ENCODE data around the gene CREG2.

The CREG2 gene

DNA sequence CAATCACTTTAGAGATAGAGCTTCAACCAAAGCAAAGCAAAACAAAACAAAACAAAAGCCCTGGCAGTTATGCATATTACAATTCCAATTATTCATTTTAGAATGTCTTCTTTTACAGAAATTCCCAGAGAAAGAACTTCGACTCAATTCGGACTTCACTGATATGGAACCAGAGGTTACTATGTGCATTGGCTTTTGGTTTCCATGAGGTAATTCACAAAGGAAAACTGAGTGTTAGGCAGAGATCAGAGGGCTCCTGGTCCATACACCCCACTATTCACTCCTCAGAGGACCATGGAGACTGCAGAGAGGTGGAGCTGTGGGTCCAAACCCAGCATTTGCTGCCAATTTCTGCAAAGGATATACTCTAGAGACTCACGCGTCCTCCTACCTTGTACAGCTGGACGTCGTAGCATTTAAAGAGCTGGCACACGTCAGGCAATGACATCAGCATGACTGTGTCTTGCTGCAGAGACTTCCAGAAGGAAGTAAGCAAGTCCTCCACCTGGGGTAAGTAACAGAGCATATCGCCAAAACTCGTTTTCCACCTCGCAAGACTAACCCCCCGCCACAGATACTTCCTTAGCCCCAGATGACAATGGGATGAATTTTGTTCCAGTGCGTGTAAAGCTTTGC is 31.3 kb upstream of the CREG2 start:
- Mint-ChIP-seq H3K4me1 (ENCODE audit: low read depth) (no peaks in the 10 kb centered on the region), H3K27me3 (no peaks in the 10 kb centered on the region), H3K27ac (no peak overlapping the region)

DNA sequence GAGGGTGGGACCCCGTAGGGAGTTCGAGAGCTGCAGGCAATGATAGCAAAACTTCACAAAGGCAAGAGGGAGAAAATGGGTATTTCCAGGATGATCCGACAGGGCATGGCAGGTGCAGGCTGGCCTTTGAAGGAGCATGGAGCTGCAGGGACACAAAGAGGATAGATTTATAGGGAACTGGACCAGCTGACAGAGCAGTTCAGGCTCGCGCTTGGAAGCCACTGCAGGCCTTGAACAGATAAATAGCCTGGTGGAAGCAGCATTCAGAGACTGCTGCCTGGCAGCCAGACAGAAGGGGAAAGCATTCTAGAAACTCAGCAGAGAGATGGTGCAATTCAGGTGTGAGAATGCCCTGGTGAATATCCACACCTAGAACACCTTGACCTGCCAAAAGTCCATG is 29.3 kb upstream of the CREG2 start:
- Mint-ChIP-seq H3K27me3 (no peaks in the 10 kb centered on the region), H3K4me1 (ENCODE audit: low read depth) (no peaks in the 10 kb centered on the region), H3K36me3 (no peaks in the 10 kb centered on the region), H3K4me3 (no peak overlapping the region), H3K27ac (no peak overlapping the region), H3K9me3 (ENCODE audit: low read depth) (no peaks in the 10 kb centered on the region)

More for the DNA sequence above, 31.3 kb upstream of the CREG2 start:
- no peaks in the 10 kb centered on the region for H3K36me3 Mint-ChIP-seq
- H3K4me3 Mint-ChIP-seq = no peak overlapping the region
- no peaks in the 10 kb centered on the region for H3K9me3 Mint-ChIP-seq (ENCODE audit: low read depth)

DNA sequence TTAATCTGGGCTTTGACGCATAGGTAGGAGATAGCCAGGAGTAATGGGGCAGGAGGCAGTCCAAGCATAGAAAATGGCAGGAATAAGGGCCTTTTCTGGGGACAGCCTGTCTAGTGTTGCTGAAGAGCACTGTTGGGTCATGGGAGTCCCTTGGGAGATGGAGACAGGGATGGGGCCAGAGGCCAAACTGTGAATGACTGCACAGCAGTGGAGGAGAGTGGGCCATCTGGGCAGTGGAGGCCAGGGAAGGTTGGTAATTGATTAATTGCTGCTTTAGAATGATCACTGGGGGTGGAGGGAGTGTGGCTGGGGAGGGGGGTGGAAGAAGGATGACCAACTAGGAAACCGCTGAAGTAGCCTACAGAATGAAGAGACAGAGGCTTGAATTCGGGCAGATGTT is 28.6 kb upstream of the CREG2 start:
- H3K9me3 Mint-ChIP-seq (ENCODE audit: low read depth) = no peaks in the 10 kb centered on the region
- H3K4me3 Mint-ChIP-seq = no peak overlapping the region
- no peaks in the 10 kb centered on the region for H3K27me3 Mint-ChIP-seq
- H3K27ac Mint-ChIP-seq = no peak overlapping the region
- H3K4me1 Mint-ChIP-seq (ENCODE audit: low read depth) = no peaks in the 10 kb centered on the region
- no peaks in the 10 kb centered on the region for H3K36me3 Mint-ChIP-seq

DNA sequence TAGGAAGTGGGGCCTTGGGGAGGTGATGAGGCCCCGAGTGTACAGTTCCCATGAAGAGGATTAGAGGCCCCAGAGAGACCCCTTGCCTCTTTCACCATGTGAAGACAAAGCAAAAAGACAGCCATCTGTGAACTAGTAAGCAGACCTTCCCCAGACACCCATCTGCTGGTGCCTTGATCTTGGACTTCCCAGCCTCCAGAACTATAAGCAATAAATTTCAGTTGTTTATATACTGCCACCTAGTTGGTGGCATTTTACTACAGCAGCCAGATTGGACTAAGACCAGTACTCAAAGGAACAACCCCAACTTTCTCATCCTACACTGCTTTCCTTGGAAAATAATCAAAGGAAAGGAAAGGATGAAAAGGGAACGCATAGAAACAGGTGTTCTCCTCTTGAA is 27.9 kb upstream of the CREG2 start:
- H3K27ac Mint-ChIP-seq = no peak overlapping the region
- no peaks in the 10 kb centered on the region for H3K27me3 Mint-ChIP-seq
- no peaks in the 10 kb centered on the region for H3K36me3 Mint-ChIP-seq
- H3K4me1 Mint-ChIP-seq (ENCODE audit: low read depth) = no peaks in the 10 kb centered on the region
- no peak overlapping the region for H3K4me3 Mint-ChIP-seq
- no peaks in the 10 kb centered on the region for H3K9me3 Mint-ChIP-seq (ENCODE audit: low read depth)

DNA sequence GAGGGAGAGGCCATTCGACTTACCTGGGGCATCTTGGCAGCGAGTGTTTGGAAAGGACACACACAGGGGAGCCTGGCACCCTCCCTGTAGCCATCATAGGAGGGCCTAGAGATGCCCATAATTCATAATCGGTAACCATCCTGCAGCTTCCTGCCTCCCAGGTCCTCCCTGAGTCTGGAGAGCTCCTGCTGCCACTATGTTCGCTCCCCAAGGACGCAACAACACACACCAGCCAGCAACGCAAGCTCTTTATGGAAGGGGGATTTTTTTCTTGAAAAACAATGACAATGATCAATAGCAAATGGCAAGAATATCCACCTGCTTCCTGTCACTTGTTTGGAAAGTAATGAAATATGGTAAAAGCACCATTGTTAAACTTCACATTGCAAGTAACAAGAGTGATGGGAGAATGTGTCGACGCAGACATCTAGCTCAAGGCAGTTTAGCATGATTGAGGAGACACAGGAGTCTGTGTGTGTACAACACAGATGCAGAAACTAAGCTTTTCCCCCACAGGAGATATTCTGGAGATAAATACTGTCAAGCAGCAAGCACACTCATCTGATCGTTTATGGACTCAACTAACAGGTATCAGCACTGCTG is 24.9 kb upstream of the CREG2 start:
- Mint-ChIP-seq H3K27ac (no peak overlapping the region), H3K4me3 (no peak overlapping the region), H3K27me3 (no peaks in the 10 kb centered on the region), H3K4me1 (ENCODE audit: low read depth) (no peaks in the 10 kb centered on the region), H3K36me3 (no peaks in the 10 kb centered on the region), H3K9me3 (ENCODE audit: low read depth) (no peaks in the 10 kb centered on the region)

DNA sequence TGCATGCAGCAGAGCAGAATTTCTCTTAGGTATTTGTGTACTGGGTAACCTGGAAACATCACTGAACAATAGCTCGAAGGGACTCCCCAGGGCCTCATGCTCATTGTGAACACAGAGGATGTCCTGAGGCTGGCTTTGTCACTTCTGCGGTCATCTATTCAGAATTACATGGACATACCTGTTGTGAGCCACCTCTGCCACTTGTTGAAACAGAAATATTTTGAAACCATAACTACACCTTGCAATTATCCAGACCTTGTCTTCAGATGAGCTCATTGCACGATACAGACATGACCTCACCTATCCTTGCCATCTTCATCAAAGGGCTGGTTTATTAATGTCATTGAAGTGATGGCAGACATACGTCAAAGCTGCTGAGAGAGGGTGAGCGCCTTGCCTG is 23.4 kb upstream of the CREG2 start:
- H3K4me1 Mint-ChIP-seq (ENCODE audit: low read depth) = no peaks in the 10 kb centered on the region
- H3K9me3 Mint-ChIP-seq (ENCODE audit: low read depth) = no peaks in the 10 kb centered on the region
- no peak overlapping the region for H3K27ac Mint-ChIP-seq
- H3K4me3 Mint-ChIP-seq = no peak overlapping the region
- H3K36me3 Mint-ChIP-seq = no peaks in the 10 kb centered on the region
- H3K27me3 Mint-ChIP-seq = peaks cover 2% of the 10 kb centered on the region

DNA sequence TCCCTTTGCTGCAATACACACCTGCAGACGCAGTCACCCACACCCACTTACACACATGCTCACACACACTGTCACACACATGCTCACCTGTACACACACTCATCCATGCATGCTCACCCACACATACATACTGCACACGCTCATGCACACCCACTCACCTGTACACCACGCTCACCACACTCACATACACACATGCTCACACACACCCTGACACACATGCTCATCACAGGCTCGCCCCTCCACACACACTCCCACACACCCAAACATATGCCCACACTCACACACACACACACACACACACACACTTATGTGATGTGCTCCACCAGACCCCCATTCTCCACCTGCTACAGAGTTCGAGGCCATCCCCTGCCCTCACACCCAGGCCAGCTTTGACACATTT is 22.8 kb upstream of the CREG2 start:
- Mint-ChIP-seq H3K36me3 (no peaks in the 10 kb centered on the region), H3K27me3 (peaks cover 2% of the 10 kb centered on the region), H3K4me1 (ENCODE audit: low read depth) (no peaks in the 10 kb centered on the region), H3K4me3 (no peak overlapping the region), H3K9me3 (ENCODE audit: low read depth) (no peaks in the 10 kb centered on the region), H3K27ac (no peak overlapping the region)

DNA sequence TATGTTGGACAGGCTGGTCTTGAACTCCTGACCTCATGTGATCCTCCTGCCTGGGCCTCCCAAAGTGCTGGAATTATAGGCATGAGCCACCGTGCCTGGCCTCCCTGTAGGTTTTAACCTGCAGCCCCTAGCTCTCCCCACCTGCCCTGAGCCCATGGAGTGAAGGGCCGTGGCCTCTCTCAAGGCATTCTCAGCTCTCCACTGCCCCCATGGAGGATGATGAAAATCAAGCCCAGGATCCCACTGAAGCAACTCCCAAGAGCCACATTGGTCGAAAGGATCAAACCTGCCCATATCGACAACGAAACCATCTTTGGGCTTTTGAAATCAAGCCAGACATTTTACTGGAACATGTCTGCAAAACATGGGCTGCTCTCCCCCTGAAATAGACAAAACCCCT is 22.4 kb upstream of the CREG2 start:
- Mint-ChIP-seq H3K36me3 (no peaks in the 10 kb centered on the region), H3K27ac (no peak overlapping the region), H3K9me3 (ENCODE audit: low read depth) (no peaks in the 10 kb centered on the region), H3K27me3 (peaks cover 2% of the 10 kb centered on the region), H3K4me1 (ENCODE audit: low read depth) (no peaks in the 10 kb centered on the region), H3K4me3 (no peak overlapping the region)

DNA sequence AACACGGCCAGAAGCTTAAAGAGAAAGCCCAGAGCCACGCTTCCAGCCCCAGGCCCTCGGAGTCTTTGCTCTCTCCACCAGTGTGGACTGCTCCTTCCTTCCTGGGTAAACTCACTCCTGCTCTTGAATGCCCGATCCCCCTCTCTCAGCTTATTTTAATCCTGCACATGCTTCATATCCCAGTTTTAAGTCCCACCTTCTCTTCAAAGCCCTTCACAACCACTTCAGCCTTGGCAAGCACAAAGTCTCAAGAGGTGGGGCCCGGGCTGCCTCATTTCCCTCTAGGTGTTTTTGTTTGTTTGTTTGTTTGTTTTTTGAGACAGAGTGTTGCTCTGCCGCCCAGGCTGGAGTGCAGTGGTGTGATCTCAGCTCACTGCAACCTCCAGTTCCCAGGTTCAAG is 21.6 kb upstream of the CREG2 start:
- H3K27me3 Mint-ChIP-seq = peaks cover 2% of the 10 kb centered on the region
- H3K9me3 Mint-ChIP-seq (ENCODE audit: low read depth) = no peaks in the 10 kb centered on the region
- H3K36me3 Mint-ChIP-seq = no peaks in the 10 kb centered on the region
- no peak overlapping the region for H3K4me3 Mint-ChIP-seq
- H3K27ac Mint-ChIP-seq = no peak overlapping the region
- no peaks in the 10 kb centered on the region for H3K4me1 Mint-ChIP-seq (ENCODE audit: low read depth)

DNA sequence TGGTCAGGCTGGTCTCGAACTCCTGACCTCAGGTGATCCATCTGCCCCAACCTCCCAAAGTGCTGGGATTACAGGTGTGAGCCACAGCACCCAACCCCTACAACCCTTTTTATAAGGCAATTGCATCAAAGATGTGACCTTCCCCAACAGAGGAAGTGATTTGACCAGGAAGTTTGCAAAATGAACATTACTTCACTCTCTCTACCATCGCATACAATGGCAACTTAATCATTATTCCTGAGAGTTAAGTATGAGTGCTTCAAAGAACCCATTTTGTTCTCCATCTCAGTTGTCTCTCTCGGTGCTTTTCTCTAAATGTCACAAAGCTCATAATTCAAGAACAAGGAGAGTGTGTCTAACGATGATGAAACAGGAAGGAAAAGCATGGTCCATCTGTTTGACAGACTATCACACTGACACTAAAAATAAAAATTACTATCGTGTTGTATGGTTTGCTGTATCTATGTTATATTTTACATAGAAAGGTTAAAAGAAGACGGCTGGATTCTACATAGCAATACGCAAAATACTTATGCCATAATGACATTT is 18.1 kb upstream of the CREG2 start:
- Mint-ChIP-seq H3K36me3 (no peaks in the 10 kb centered on the region), H3K4me3 (no peak overlapping the region), H3K9me3 (ENCODE audit: low read depth) (no peaks in the 10 kb centered on the region), H3K27me3 (peaks cover 7% of the 10 kb centered on the region), H3K4me1 (ENCODE audit: low read depth) (no peaks in the 10 kb centered on the region), H3K27ac (no peak overlapping the region)

DNA sequence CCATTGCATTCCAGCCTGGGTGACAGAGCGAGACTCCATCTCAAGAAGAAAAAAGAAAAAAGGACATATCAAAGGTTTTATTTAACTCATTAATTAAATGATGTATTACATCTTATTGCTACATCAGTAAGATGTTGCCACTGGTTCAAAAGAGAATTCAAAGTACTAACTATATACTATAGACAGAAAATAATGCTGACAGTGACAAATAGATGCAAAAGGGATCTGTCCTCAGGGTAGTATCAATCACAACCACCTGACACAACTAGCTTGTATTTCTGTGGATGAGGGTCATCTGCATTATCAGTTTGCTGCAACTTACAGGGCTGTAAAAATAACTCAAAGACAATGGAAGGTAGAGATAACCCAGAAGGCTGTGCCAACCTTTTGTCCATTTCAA is 16.4 kb upstream of the CREG2 start:
- Mint-ChIP-seq H3K4me3 (no peak overlapping the region), H3K27ac (no peak overlapping the region), H3K4me1 (ENCODE audit: low read depth) (no peaks in the 10 kb centered on the region), H3K9me3 (ENCODE audit: low read depth) (no peaks in the 10 kb centered on the region), H3K36me3 (no peaks in the 10 kb centered on the region), H3K27me3 (peaks cover 10% of the 10 kb centered on the region)

DNA sequence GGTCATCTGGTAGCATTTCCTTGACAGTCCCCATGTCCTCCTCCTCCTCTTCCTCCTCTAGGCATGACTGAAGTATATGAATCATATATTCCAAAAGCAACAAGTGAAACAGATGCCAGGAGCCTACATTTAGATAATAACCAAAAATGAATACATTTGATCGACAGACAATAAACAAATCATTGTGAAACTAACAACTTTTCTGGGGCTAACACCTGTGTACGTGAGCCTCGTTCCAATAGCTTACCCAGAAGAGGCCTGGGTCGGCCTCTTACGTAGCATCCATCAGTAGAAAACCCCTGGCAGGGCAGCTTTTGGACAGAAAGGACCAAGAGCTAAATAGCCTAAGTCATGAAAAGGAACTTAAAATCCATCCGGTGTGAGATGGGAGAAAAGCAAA is 15.3 kb upstream of the CREG2 start:
- H3K9me3 Mint-ChIP-seq (ENCODE audit: low read depth) = no peaks in the 10 kb centered on the region
- peaks cover 10% of the 10 kb centered on the region for H3K27me3 Mint-ChIP-seq
- H3K4me1 Mint-ChIP-seq (ENCODE audit: low read depth) = no peaks in the 10 kb centered on the region
- no peak overlapping the region for H3K4me3 Mint-ChIP-seq
- H3K27ac Mint-ChIP-seq = no peak overlapping the region
- H3K36me3 Mint-ChIP-seq = no peaks in the 10 kb centered on the region

DNA sequence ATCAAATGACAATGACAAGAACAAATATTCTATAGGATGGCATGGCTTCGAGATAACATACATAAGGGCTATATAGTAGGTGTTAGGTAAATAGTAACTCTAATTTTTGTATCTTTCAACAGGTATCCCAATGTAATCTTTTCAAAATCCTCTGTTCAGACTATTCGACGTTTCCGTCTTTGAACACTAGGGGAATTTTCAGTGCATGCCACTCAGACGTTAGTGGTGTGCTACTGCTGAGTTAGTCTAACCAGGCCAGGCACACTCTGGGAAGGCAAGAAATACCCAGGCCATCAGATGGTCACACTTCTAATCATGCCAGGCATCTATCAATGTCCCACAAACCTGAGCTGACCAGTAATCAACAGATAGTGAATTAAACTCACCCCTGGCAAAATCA is 14.6 kb upstream of the CREG2 start:
- H3K36me3 Mint-ChIP-seq = peaks cover 2% of the 10 kb centered on the region

DNA sequence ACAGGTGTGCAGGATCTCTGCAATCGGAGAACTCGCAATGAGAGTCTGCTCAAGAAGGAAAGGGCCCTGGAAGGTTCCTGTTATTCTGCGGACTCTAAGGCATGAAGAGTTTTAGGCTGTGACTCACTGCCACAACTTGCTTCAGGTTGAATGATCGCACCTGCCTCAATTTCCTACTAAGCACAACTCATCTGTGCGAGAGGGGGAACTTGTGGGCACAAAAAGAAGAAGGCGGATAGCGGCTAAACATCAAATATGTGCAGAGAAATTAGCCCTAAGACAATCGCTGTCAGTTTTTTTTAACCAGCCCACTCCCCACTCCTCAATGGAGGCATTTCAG is 14.0 kb upstream of the CREG2 start:
- Mint-ChIP-seq H3K27ac (no peak overlapping the region), H3K4me3 (no peak overlapping the region), H3K36me3 (peaks cover 2% of the 10 kb centered on the region), H3K9me3 (ENCODE audit: low read depth) (no peaks in the 10 kb centered on the region), H3K4me1 (ENCODE audit: low read depth) (no peaks in the 10 kb centered on the region), H3K27me3 (peaks cover 12% of the 10 kb centered on the region)

More for the DNA sequence above, 14.6 kb upstream of the CREG2 start:
- H3K4me3 Mint-ChIP-seq = no peak overlapping the region
- no peak overlapping the region for H3K27ac Mint-ChIP-seq
- H3K4me1 Mint-ChIP-seq (ENCODE audit: low read depth) = no peaks in the 10 kb centered on the region
- peaks cover 12% of the 10 kb centered on the region for H3K27me3 Mint-ChIP-seq
- no peaks in the 10 kb centered on the region for H3K9me3 Mint-ChIP-seq (ENCODE audit: low read depth)

DNA sequence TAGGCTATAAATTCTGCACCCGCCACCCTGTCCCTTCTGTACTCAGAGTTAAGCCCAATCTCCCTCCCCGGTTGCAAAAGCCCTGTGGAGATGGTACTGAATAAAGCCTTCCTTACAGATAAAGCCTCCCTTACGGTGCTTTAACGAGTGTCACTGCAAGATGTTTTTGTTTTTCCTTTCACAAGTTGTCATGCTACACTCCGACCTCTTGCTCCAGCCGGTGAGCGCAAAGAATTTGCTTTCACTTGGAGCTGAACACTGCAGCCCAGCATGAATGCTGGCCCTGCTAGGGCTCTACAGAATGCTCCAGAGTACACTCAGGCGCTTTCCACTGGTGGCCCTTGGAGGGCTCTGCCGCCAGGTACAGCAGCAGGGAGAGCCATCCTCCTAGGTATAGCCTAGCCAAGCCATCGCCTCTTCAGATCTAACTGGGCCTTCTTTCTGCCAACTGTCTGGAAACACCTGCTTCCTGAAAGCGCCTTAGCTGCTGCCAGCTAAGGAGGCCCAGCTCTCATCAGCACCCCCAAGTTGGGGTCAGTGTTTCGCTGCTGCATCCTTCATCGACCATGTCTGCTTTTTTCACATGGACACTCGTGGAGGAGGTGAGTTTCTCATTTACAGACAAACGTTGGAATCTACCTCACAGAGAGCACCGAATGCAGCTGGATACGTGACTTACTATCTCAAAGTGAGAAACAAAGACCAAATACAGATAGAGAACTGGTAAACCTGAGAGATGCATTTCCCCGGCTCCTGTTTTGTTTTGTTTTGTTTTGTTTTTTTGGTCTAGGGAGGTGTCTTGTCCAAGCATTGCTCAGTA is 13.4 kb upstream of the CREG2 start:
- peaks cover 4% of the 10 kb centered on the region for H3K36me3 Mint-ChIP-seq
- no peaks in the 10 kb centered on the region for H3K4me1 Mint-ChIP-seq (ENCODE audit: low read depth)
- no peaks in the 10 kb centered on the region for H3K9me3 Mint-ChIP-seq (ENCODE audit: low read depth)
- no peak overlapping the region for H3K4me3 Mint-ChIP-seq
- peaks cover 16% of the 10 kb centered on the region for H3K27me3 Mint-ChIP-seq
- H3K27ac Mint-ChIP-seq = no peak overlapping the region

Measured in activated naive CD8-positive, alpha-beta T cell (primary cell).